Measurements from ENCODE around the gene OPTN.
"Not testable (repeated sequence)": the region's sequence is repeated elsewhere in the genome, so short reads cannot be mapped to it uniquely, and the experiment has no call there.

Gene OPTN

DNA sequence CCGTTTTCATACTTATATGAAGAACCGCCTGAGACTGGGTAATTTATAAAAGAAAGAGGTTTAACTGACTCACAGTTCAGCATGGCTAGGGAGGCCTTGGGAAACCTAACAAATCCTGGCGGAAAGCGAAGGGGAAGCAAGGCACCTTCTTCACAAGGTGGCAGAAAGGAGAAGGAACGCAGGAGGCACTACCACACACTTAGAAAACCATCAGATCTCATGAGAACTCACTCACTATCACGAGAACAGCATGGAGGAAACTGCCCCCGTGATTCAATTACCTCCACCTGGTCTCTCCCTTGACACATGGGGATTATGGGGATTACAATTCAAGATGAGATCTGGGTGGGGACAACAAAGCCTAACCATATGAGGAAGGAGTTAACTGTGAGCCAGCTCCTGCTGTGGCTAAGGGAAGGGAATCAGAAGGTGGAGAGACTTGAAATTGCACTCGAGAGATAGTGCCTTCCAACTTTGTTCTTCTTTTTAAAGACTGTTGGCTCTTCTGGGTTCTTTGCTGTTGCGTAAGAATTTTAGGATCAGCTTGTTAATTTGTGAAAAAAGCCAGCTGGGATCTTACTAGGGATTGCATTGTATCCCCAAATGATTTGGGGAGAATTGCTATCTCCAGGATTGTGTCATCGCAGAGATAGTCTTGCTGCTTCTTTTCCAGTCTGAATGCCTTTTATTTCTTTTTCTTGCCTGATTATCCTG is 21.0 kb downstream of the OPTN start:
- DNase-seq (ENCODE audit: low read depth) = no peak

DNA sequence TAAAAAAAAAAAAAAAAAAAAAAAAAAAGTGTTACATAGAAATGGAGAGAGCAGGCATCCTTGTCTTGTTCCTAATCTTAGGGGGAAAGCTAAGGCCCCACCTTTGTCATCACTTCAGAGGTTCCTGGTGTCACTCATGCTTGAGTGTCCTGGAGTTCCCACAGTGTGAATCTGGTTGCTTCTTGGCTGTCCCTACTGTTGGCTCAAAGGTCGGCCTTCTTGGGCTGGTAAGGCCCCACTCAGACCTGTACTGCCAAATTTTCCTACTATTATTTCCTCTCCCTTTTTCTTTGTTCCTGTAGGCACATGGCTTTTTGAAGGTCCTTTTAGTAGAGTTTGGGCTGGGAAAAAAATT is 21.5 kb downstream of the OPTN start:
- DNase-seq (ENCODE audit: low read depth) = no peak

DNA sequence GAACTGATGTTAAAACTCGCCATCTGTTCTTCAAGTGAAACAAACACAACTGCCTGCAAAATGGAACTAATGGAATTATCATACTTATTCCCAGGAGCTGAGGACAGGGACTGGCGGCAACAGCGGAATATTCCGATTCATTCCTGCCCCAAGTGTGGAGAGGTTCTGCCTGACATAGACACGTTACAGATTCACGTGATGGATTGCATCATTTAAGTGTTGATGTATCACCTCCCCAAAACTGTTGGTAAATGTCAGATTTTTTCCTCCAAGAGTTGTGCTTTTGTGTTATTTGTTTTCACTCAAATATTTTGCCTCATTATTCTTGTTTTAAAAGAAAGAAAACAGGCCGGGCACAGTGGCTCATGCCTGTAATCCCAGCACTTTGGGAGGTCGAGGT is 36.7 kb downstream of the OPTN start:
- DNase-seq (ENCODE audit: low read depth) = no peak

DNA sequence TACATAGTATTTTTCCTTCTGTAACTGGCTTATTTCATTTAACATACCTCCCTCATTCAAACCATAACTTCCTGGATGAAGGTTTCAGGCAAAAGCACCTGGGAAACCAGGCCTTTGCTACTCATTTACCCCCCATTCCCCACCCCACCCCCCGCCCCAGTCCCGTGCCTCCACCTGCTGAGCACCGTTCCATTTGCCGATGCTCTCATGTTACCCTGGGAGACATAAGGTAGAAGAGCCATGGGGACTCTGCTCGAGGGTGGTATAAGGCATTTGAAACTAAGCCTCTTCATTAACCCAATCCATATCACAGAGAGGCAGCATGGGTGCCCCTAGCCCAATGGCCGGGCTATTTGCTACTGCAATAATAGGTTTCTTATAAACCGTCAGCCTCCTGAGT is 39.2 kb downstream of the OPTN start:
- no peak for DNase-seq (ENCODE audit: low read depth)

DNA sequence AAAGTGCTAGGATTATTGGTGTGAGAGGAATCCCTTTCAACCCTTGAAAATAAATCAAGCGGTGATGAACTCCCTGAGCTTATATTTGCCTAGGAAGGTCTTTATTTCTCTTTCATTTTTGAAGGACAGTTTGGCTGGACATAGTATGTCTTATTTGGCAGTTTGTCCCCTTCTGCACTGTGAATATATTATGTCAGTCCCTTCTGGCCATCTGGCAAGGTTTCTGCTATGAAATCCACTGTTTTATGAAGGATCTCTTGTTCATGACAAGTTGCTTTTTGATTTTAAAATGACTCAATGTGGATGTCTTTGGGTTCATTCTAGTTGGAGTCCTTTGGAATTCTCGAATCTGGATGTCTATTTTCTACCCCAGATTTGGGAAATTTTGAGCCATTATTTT is 39.7 kb downstream of the OPTN start:
- DNase-seq (ENCODE audit: low read depth) = no peak

DNA sequence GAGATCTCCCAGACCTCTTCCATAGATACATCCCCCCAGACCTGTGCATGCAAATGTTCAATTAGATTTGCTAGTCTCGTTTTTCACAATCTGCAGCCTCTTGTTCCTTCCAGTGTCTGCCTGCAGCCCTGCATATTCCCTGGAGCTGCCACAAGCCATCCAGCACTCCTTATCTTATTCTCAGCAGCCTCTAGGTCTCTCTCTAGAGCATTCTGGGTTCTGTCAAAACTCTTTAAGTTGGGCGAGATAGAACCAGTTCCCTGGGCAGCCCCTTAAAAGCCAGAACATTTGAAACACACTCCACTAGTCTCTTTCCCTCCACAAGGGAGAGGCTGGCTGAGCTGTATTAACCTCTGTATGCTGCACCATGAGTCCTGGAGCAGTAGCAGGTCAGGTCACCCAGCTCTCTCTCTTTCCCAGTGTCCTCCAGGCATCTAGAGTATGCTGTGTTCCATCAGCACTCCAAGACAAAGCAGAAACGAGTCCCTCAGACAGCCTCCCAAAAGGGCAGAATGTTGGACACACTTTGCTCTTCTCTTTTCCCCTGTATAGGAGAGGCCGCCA is 40.7 kb downstream of the OPTN start:
- no peak for DNase-seq (ENCODE audit: low read depth)

DNA sequence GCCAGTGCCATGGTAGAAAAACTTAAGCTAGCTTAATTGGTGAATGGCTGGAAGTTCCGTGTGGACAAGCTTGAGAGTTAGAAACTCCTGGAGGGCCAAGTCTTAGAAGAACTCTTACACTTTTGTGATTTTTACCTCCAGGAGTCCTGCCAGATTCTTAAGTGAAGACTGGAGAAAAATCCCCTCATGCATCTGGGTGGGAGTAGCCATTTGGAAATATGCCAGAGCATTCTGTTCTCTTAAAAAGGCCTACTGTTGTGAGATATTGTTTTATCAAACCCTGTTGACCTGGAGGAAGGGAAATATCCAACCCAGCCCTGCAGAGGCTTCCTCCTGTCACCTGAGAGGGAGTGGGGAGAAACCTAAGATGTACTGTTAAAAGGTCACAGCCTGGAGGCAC is 43.8 kb downstream of the OPTN start:
- peak; percentile 51 for DNase-seq (ENCODE audit: low read depth)

DNA sequence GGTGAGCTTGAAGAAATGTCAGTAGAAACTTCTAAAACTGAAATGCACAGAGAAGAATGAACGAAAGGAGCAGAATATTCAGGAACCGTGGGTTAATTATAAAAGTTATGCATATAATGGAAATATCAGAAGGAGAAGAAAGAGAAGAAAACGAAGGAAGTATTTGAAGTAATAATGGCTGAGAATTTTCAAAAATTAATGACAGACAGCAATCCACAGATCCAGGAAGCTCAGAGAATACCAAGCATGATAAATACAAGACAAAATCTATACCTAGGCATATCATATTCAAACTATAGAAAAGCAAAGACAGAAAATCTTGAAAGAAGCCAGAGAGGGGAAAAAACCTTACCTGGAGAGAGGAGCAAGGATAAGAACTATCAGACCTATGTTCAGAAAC is 44.9 kb downstream of the OPTN start:
- no peak for DNase-seq (ENCODE audit: low read depth)

DNA sequence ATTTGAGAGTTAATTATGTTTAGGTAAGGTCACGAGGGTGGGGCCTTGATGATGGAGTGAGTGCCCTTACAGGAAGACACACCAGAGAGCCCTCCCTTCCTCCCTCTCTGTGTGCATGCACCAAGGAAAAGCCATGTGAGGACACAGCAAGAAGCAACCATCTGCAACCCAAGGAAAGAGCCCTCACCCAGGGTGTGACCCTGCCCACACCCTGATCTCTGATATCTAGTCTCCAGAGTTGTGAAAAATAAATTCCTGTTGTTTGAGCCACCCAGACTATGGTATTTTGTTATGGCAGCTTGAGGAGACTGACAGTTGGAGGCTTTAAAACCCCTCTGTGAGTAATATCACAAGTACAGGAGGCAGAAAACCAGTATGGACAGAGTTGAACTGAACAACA is 46.4 kb downstream of the OPTN start:
- peak; percentile 50 for DNase-seq (ENCODE audit: low read depth)

DNA sequence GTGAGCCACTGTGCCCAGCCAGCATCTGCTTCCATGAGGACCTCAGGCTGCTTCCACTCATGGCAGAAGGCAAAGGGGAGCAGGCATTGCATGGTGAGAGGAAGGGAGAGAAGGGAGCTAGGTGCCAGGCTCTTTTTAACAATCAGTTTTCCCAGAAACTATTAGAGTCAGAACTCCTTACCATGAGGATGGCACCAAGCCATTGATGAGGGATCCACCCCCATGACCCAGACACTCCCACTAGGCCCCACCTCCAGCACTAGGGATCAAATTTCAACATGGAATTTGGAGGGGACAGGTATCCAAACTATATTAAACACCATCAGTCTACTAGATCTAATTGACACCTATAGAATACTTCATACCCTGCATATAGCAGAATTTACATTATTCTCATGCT is 47.2 kb downstream of the OPTN start:
- no peak for DNase-seq (ENCODE audit: low read depth)

DNA sequence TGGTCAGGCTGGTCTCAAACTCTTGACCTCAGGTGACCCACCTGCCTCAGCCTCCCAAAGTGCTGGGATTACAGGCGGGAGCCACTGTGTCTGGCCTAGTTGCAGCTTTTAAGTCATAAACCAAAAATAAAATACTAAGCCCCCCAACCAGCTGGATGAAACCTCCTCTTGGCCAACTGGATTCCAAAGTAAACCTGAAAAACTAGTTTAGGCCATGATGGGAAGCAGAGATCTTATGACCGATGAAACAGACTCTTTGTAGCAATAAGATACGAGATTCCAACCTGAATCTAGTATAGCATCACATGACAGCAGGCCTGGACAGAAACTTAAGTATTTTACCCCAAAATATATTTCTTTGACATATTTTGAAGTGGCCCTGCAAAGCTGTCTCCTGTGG is 52.3 kb downstream of the OPTN start:
- no peak for DNase-seq (ENCODE audit: low read depth)

DNA sequence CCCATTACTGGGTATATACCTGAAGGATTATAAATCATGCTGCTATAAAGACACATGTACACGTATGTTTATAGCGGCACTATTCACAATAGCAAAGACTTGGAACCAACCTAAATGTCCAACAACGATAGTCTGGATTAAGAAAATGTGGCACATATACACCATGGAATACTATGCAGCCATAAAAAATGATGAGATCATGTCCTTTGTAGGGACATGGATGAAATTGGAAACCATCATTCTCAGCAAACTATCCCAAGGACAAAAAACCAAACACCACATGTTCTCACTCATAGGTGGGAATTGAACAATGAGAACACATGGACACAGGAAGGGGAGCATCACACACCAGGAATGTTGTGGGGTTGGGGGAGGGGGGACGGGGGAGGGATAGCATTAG is 55.9 kb downstream of the OPTN start:
- not testable (repeated sequence) for DNase-seq (ENCODE audit: low read depth)

DNA sequence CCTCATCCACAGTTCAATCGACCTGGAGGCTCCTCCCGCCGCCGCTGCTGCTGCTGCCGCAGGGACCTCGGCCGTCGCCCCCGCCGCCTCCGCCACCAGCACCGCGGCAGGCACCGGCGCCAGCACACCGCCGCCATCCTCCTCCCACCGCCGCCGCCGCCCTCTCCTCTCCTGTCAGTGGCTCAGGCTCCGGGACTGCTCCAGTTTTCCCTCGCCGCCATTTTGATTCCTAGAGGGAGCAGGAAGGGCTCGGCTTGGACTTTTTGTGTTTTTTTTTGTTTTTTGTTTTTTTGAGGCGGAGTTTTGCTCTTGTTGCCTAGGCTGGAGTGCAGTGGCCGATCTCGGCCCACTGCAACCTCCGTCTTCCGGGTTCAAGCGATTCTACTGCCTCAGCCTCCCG is 58.4 kb downstream of the OPTN start:
- no peak for DNase-seq (ENCODE audit: low read depth)

DNA sequence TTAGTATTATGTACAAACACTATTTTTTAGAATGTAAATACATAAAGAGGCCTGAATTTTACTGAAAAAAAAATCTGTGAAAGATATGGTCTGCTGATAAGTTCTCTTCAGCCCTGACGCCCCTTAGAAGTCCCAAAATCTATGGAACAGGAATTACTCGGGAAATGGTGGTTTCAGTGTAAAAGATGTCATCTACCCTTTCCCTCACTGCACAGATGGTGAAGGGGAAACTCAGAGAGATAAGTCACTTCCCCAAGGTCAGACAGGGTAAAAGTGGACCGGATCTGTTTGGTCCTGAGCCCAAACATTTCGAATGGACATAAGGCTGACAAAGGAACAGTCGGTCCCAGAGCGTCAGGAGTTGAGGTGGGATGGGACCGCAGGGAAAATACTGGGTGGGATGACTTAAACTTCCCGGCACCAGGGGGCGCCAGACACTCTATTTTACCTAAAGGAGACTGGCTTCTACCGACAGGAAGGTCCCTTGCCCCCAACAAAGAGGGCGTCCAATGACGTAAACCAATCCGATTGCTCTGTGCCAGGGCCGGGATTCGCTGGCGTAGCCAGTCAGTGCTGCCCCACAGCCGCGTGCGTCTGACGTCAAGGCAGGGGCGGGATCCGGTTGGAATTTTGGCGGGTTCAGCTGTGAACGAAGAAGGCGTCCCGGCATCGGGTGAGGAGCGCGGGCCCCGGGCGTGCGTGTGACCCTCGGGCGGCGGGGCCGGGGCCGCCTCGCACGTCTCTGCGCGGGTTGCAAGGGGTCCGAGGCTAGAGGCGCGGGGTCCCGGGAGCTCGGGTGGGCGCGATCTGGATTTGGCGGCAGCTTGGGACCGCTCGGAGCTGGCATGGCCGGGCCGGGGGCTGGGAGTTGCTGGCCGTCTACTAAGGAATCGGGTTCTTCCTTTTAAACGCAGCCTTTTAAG is 61.2 kb downstream of the OPTN start, which contains the start of gene MCM10:
MCM10 (plus strand) TSS at position 625 of the 923 bp plus-strand sequence. CDS start 2,645 bp downstream, outside the sequence.
- peak; percentile 99 for DNase-seq (ENCODE audit: low read depth)

DNA sequence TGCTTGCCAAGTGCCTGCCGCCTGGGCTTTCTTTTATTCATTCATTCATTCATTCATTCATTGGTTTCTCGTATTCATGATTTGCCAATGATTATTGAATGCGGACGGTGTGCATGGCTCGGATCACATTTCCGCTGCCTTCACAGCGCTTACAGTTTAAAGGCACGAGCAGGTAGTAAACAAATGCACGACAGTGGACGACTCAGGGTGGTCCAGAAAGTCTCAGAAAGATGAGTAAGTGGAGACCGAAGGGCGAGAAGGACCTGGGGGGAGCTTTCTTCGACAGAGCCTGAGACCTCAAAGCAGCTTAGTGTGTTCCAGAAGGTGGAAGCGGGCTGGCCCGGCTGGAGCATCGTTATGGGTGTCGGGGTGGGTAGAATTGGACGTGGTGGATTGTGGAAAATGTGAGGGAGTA is 61.9 kb downstream of the OPTN start:
- no peak for DNase-seq (ENCODE audit: low read depth)

DNA sequence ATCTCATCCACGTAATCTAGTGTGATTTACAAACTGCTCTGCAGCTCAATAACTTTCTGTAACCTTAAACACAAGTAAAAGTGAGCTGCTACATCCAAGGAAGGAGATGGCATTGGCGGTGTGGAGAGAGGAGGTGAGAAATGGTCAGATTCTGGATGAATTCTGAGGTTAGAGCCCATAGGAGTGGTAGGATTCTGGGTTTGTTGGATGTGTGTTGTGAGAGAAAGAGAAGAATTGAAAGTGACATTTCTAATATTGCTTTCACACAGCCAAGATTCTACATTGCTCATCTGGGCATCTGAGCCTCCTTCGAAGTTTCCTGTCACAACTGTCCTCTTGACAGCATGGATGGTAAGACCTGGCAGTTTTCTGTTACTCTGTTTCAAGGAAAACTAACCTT is 63.9 kb downstream of the OPTN start:
- no peak for DNase-seq (ENCODE audit: low read depth)

DNA sequence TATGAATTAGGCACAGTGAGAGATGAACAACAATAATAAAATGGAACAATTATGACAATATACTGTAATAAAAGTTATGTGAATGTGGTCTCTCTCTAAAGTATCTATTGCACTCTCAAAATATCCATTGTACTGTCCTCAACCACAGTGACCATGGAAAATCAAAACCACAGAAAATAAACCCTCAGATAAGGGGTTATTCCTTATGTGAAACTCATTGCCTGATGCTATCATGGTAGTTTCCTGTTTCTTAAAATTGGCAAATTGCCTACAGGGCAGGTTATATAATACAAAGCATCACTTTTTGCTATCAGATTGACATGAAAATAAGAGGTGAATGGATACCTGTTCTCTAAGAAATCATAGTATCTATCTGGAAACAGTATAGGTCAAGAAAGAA is 65.2 kb downstream of the OPTN start:
- peak; percentile 24 for DNase-seq (ENCODE audit: low read depth)

DNA sequence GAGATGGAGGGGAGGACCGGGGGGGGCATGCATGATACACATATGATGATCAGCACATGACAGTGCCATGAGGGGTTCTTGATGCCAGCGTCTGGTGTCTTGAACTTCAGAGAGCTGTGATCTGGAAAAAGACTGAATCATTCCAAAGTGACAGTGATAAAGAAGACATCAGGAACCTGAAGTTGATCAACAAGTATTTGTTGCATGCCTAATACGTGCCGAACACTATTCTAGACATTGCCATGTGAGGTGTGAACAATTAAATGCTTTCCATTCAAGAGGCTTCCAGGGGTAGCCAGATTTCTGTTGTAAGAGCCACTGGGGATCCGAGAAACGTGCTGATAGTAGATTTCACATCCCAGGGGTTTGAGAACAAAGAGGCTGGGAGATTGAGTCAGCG is 67.6 kb downstream of the OPTN start:
- no peak for DNase-seq (ENCODE audit: low read depth)

DNA sequence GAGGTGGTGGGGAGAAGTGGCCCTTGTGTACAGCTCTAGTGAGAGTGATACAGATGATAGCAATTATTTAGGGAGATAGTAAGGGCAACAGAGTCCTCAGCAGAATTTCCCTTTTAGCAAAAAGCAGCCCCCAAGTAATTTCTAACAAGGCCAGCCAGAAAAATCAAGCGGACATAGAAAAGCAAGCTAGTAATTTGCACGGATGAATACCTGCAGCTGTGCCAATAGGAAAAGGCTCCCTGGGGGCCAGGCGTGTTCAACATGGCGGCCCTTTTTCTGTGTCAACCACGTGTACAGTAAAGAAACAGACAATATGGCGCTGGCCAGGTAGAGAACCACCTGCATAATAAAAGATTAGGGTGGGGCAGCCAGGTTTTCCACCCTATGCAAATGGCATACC is 68.8 kb downstream of the OPTN start:
- no peak for DNase-seq (ENCODE audit: low read depth)

DNA sequence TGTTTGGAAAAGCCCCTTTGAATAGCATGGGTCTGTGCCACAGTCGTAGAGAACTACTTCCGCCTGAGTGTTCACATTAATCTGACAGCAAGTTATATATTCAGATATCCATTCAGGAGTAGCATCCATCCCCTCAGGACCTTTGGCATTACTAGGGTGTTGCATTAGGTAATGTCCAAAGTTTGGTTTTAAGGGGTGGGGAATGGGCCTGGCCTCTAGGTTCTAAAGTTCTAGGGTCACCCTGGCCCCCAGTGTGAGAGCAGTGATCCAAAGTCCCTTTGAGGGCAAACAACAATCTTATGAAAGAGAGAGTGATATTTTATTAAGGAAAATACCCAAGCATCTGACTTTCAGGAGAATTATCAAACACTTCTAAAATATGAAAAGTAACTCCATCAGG is 73.7 kb downstream of the OPTN start:
- no peak for DNase-seq (ENCODE audit: low read depth)

DNA sequence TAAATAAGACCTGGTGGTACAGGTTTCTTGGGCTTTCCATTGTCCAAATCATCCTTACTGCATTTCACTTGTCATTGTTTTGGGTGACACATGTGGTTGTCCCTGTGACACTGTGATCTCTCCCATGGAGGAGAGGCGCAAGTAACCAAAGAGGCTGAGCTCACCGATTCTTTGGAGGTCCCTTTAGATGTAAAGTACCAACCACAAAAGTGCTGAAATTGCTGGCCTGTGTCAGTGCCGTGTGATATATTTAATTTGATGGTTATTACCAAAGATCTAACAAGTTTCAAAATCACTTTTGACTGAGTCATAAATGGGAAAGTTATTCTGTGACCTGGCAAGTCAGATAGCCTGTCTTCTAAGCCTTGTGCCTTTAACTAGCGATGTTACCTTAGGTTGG is 80.8 kb downstream of the OPTN start:
- no peak for DNase-seq (ENCODE audit: low read depth)

DNA sequence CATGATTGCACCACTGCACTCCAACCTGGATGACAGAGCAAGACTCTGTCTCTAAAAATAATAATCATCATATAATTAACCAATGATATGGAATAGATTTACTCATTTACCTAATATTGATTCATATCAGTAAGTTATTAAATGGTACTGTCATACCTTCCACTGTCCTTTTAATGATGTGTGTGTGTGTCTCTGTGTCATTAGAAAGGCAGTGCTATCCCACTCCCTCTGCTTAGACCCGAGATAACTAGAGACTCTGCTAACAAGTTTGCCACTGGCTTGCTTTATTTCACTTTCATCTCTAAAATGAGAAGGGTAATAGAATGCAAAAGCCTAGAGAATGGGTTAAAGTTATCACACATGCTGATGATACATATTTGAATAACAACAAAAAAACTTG is 82.5 kb downstream of the OPTN start:
- DNase-seq (ENCODE audit: low read depth) = no peak

DNA sequence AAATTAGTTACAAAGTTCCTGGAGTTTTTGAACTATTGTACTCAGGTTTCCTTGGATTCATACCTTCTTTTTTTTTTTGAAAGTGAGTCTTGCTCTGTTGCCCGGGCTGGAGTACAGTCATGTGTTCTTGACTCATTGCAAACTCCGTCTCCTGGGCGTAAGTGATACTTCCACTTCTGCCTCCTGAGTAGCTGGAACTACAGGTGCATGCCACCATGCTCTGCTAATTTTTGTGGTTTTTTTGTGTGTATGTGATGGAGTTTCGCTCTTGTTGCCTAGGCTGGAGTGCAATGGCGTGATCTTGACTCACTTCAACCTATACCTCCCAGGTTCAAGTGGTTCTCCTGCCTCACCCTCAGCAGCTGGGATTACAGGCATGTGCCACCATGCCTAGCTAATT is 83.7 kb downstream of the OPTN start:
- DNase-seq (ENCODE audit: low read depth) = no peak

Measured in amniotic epithelial cell (primary cell).